NT2/D1 (cell line): ENCODE measurements around the gene ANTXRL.

Experiments
- SUZ12 ChIP-seq: IDR thresholded peaks from 2 replicates; pipeline ENCODE4 v1.6.1; 2011; ENCODE audit not compliant: insufficient read length, insufficient read depth; ENCODE audit errors: extremely low read depth
- YY1 ChIP-seq: IDR thresholded peaks from 2 replicates; pipeline ENCODE4 v1.6.1; 2011; ENCODE audit not compliant: insufficient read length, insufficient read depth
- ZNF274 ChIP-seq: IDR thresholded peaks from 2 replicates; pipeline ENCODE4 v1.6.1; 2011; ENCODE audit warnings: mild to moderate bottlenecking, low read depth, low read length

DNA sequence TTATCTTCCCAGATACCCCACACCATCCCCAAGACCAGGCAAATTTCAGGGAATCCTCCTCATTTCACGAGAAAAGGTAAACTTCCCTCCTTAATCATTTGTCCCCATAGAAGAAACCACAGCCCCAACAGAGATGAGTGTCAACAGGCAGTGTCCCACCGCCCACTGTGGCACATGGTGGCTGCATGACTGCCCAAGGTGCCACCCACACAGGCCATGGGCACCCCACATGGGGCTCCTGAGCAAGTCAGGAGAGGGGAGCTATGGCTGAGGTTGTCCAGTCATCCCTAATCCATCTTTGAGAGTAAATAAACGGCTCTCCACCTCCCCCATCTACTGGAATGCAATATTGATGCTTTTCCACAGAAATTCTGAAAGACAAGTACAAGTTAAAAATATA lies 44.1 kb downstream of the ANTXRL start:
- TF ChIP-seq YY1, result no peak
- no peak for TF ChIP-seq ZNF274
- TF ChIP-seq SUZ12, result no peak
